Measurements from ENCODE around the gene ATRNL1. TPM values are rescaled to one million over a fixed set of nuclear protein-coding genes. Genes with fewer than 3 reads are reported as not detected.

The ATRNL1 gene
- total and polyA plus RNA-seq, 2 of the 8 experiments (the other 6 are each of a cell fraction or from before 2014, with no cell fraction given): 5.1 to 17.6 TPM

- Histone ChIP-seq H4K91ac (replicated peaks; ENCODE audit: insufficient read length, low read length) (no peak overlapping the region), H2BK5ac (ENCODE audit: low read depth, low read length) (no peak overlapping the region), H3K79me2 (ENCODE audit: control insufficient read depth in 1 of 2, insufficient read depth in 2 of 2, low read length in 2 of 2) (no peaks in the 10 kb centered on the region), H3K18ac (ENCODE audit: extremely low read depth, low read length) (no peak overlapping the region), H3K4me2 (ENCODE audit: insufficient read depth in 1 of 2, low read depth in 2 of 2, low read length in 2 of 2) (no peak overlapping the region), H4K20me1 (replicated peaks in 1 of 2; ENCODE audit: control insufficient read depth in 1 of 2, insufficient read depth in 2 of 2, low read length in 2 of 2) (no peaks in the 10 kb centered on the region), H3K23ac (ENCODE audit: insufficient read length) (no peak overlapping the region), H2BK12ac (ENCODE audit: low read depth, low read length) (no peak overlapping the region), H3K79me1 (ENCODE audit: low read depth, low read length) (no peaks in the 10 kb centered on the region), H2BK15ac (ENCODE audit: low read length) (no peak overlapping the region), H3K27ac (ENCODE audit: low read depth, low read length) (no peak overlapping the region), H2AFZ (ENCODE audit: low read length) (no peak overlapping the region), H3K23me2 (ENCODE audit: low read depth, low read length) (no peaks in the 10 kb centered on the region), H3K27me3 (replicated peaks in 1 of 4; ENCODE audit: control insufficient read depth in 3 of 4, extremely low read depth in 1 of 4, insufficient read depth in 3 of 4, low read length in 3 of 4) (no peaks in the 10 kb centered on the region), H3K4me3 (ENCODE audit: extremely low read depth in 1 of 4, insufficient read depth in 2 of 4, low read depth in 3 of 4, low read length in 4 of 4) (no peak overlapping the region), H2BK120ac (replicated peaks; ENCODE audit: low read depth, low read length) (no peak overlapping the region), H3K36me3 (ENCODE audit: control insufficient read depth in 2 of 4, insufficient read depth in 4 of 4, low read length in 3 of 4) (no peaks in the 10 kb centered on the region), H2BK20ac (ENCODE audit: low read length) (no peak overlapping the region), H2AK5ac (ENCODE audit: low read depth, low read length) (no peak overlapping the region), H4K8ac (ENCODE audit: extremely low read depth, insufficient read depth, low read length) (no peak overlapping the region), H4K5ac (ENCODE audit: insufficient read length, low read depth, low read length) (no peak overlapping the region), H3K14ac (ENCODE audit: insufficient read length) (no peak overlapping the region), H3K9ac (replicated peaks in 1 of 4; ENCODE audit: extremely low read depth in 1 of 4, low read depth in 3 of 4, low read length in 3 of 4) (no peak overlapping the region), H3K4ac (replicated peaks; ENCODE audit: insufficient read length, low read depth, low read length) (no peak overlapping the region), H3K56ac (replicated peaks; ENCODE audit: insufficient read length, low read depth, low read length) (no peak overlapping the region), H3K4me1 (replicated peaks in 1 of 4; ENCODE audit: control insufficient read depth in 3 of 4, insufficient read depth in 4 of 4, low read length in 3 of 4) (no peaks in the 10 kb centered on the region), H3K9me3 (ENCODE audit: insufficient read depth in 2 of 2, low read depth in 1 of 2, low read length in 1 of 2) (no peaks in the 10 kb centered on the region)
- ChIA-PET CTCF (ENCODE audit: partially characterized antibody) (interaction anchor here (1.0 kb wide), 1 partner anchor 95 kb away, joined by 3 read pairs; no protein-coding TSS in a partner anchor), POLR2A (ENCODE audit: partially characterized antibody) (no interaction called here)
- FAIRE-seq: no peak
- TF ChIP-seq GABPA (IDR thresholded peaks at IDR 0.05; ENCODE audit: borderline replicate concordance, insufficient read depth, low read length) (no peak), CTBP2 (IDR thresholded peaks at IDR 0.05; ENCODE audit: borderline replicate concordance, insufficient read depth, insufficient read length, low read length) (no peak), SIN3A (conservative IDR thresholded peaks at IDR 0.05 in 1 of 2, IDR thresholded peaks at IDR 0.05 in 1 of 2; ENCODE audit: low read depth in 1 of 2, low read length in 2 of 2) (no peak), RAD21 (IDR thresholded peaks at IDR 0.05 in 1 of 2, conservative IDR thresholded peaks at IDR 0.05 in 1 of 2; ENCODE audit: low read depth in 2 of 2, low read length in 2 of 2) (no peak), ASH2L (IDR thresholded peaks at IDR 0.05; ENCODE audit: low read length) (no peak), MAFK (IDR thresholded peaks at IDR 0.05; ENCODE audit: low read depth, low read length) (no peak), CBX5 (IDR thresholded peaks at IDR 0.05; ENCODE audit: low read depth, low read length) (no peak), GTF2F1 (IDR thresholded peaks at IDR 0.05; ENCODE audit: borderline replicate concordance, low read depth, low read length) (no peak), SP1 (IDR thresholded peaks at IDR 0.05; ENCODE audit: low read depth, low read length) (no peak), SP2 (IDR thresholded peaks at IDR 0.05; ENCODE audit: low read length) (no peak)
- TF ChIP-seq, protein P1, sequence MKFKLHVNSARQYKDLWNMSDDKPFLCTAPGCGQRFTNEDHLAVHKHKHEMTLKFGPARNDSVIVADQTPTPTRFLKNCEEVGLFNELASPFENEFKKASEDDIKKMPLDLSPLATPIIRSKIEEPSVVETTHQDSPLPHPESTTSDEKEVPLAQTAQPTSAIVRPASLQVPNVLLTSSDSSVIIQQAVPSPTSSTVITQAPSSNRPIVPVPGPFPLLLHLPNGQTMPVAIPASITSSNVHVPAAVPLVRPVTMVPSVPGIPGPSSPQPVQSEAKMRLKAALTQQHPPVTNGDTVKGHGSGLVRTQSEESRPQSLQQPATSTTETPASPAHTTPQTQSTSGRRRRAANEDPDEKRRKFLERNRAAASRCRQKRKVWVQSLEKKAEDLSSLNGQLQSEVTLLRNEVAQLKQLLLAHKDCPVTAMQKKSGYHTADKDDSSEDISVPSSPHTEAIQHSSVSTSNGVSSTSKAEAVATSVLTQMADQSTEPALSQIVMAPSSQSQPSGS (IDR thresholded peaks at IDR 0.05; ENCODE audit: low read length): no peak
- TF ChIP-seq, protein P2, sequence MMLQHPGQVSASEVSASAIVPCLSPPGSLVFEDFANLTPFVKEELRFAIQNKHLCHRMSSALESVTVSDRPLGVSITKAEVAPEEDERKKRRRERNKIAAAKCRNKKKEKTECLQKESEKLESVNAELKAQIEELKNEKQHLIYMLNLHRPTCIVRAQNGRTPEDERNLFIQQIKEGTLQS (IDR thresholded peaks at IDR 0.05; ENCODE audit: insufficient read depth, low read depth, low read length): no peak
- DNase-seq (ENCODE audit: low read depth in 1 of 2, low spot score in 2 of 2): no peak
- WGBS, 2 experiments (ENCODE audit: extremely low coverage in 1 of 2, insufficient coverage in 1 of 2, insufficient read length in 1 of 2, insufficient replicate concordance in 2 of 2, low coverage in 1 of 2, low lambda C conversion rate in 2 of 2, missing lambda C conversion rate in 1 of 2): 92% methylated on average over 7 of the region's 7 CpGs; no CpG with 5 or more reads in 1 of the 2 experiments
Observed at GRCh38 chr10:115895166-115895565, 802.0 kb downstream of the ATRNL1 start.

All from H1 (cell line).